ENCODE measurements around the gene TUFT1.

TUFT1 gene, protein sequence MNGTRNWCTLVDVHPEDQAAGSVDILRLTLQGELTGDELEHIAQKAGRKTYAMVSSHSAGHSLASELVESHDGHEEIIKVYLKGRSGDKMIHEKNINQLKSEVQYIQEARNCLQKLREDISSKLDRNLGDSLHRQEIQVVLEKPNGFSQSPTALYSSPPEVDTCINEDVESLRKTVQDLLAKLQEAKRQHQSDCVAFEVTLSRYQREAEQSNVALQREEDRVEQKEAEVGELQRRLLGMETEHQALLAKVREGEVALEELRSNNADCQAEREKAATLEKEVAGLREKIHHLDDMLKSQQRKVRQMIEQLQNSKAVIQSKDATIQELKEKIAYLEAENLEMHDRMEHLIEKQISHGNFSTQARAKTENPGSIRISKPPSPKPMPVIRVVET

DNA sequence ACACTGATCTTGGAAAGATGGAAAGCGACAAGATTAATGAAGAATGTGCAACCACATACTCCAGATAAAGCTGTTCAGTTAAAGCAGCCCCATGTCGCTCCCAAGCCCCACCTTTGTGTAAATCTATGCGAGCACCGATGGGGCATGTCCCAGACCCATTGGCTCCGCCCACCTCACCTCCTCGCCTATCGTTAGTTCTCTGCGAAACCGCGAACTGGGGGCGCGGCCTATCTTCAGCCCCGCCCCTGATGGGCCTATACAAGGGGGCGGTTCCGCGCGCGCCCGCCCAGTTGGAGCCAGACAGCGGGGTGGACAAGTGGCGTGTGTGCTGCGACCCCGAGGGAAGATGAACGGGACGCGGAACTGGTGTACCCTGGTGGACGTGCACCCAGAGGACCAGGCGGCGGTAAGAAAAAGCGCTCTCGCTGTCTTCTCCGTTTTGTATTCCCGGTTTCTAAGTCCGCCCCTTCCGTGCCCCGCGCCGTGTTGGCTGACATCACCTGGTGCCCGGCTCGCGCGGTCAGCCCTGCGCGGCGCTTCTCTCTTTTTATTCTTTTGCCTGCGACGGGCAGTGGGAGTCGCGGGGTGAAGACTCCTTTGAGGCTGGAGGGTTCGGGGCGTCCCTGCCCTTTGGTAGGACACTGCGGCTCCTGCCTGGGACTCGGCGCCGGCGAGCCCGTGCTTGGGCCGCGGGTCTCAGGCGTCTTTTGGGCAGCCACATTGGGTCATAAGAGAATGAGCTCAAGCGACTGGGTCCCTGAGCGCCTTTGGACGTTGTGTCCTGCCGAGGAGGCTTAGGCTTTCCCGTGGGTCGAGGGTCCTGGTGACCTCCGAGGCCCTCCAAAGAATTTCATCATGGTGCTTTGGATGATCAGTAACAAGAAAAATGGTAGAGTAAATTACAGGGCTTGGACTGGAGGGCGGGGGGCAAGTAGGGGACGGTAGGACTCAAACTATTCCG, at the start of gene TUFT1:
TSS of gene TUFT1 (plus strand) at position 289 of the 961 bp plus-strand sequence. CDS start at position 347, 58 bp downstream.
- DNase-seq (ENCODE audit: low read depth in 3 of 3) = peak; percentile 83 to 89 (median 88)

- DNase-seq (ENCODE audit: low read depth in 3 of 3) = no peak
Measured at GRCh38 chr1:151491641-151492040, 48.5 kb upstream of the TUFT1 start.

DNA sequence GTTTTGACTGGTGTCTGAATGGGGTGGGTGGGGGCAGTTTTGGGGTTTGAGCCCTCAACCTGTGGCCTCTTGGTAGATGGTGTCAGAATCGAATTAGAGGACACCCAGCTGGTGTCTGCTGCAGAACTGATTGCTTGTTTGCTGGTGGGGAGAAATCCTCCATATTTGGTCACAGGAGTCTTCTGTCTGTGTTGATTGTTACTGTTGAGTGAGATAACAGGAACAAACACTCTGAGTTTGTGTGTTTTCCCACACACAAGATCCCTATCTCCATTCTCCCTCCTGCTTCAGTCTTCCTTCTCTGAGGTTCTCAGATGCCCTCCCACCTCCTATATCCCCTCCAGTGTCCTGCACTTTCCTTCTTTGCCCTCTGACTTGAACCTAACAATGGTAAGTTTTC, 48.0 kb upstream of the TUFT1 start:
- DNase-seq (ENCODE audit: low read depth in 3 of 3) = no peak

GRCh38 chr1:151493042-151493441, 47.1 kb upstream of the TUFT1 start:
- no peak for DNase-seq (ENCODE audit: low read depth in 3 of 3)

GRCh38 chr1:151494741-151495281, 45.3 kb upstream of the TUFT1 start:
- DNase-seq (ENCODE audit: low read depth in 3 of 3) = no peak

DNA sequence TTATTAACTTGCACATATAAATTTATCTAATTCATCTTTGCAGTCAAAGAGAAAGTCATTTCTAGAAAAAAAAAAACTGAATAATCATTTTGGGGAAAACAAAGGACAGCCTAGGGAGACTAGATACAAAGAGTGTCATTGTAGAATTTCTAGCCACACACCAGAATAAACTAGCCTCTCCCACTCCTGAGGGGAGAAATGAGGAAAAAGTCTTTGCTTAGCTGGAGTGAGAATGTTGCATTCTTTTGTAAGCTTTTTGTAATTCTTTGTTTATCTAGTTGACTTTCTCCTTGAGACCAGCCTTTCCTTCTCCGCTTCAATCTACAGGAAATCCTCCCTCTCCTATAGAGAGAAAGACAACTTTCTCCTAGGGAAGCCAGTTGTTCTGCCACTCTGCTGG, 44.8 kb upstream of the TUFT1 start:
- DNase-seq (ENCODE audit: low read depth in 3 of 3) = no peak

GRCh38 chr1:151499365-151499764, 40.7 kb upstream of the TUFT1 start:
- DNase-seq (ENCODE audit: low read depth in 3 of 3) = no peak

DNA sequence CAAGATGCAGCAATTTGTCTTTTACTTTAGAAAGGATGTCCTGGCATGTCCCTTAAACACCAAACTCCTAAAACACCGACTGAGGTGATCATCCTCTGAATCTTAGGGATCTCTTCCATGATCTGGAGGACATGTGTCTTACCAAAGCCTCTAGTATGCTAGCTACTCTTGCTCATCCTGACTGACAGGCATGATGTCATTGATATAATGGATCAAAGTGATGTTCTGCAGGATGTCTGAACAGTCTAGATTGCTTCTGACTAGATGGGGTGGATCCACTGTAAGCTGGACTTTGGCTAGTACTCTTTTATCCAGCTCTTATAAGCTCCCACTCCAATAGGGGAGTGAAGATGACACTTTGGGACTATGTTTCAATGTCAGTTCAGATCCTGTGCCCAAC, 40.2 kb upstream of the TUFT1 start:
- DNase-seq (ENCODE audit: low read depth in 3 of 3) = no peak

DNA sequence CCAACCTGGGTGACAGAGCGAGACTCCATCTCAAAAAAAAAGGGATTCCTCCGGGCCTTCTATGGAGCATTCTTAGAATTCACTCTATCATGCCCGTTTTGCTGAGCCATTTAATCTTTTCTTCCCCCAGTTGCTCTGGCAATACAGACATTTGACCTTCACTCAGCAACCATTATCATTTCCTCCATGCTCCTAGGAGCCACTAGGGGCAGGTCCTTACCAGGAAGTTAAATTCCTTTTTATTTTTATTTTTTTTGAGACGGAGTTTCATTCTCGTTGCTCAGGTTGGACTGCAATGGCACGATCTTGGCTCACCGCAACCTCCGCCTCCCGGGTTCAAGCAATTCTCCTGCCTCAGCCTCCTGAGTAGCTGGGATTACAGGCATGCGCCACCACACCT, 38.6 kb upstream of the TUFT1 start:
- no peak for DNase-seq (ENCODE audit: low read depth in 3 of 3)

DNA sequence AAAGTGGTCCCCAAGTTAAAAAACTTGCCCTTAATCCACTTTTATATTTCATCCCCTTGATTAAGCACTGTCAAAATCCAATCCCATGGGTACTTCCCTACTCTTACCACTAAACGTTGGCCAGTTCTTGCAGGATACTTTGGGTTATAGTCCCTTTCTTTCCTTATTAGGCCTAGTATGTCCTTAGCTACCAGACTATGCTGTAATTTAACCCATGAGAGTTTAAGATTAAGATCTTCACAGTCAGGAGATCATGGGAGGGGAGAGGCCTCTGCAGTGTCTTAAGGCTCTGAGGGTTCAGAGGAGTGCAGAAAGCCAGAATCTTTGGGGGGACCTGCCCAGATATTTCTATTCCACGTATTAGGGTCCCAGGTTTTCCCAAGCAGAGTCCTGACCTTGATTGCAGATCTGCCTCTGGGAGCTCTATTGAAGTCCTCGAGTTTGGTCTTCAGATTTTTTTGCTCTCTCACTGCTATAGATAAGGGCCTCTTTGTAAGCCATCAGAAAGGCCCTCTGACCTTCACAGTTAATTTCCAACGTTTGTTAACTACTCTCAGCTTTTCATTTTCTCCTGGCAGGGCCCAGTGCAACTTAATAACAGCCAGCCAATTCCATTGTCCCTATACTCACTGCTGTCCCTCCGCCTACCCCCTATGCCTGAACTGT, 37.9 kb upstream of the TUFT1 start:
- no peak for DNase-seq (ENCODE audit: low read depth in 3 of 3)

DNA sequence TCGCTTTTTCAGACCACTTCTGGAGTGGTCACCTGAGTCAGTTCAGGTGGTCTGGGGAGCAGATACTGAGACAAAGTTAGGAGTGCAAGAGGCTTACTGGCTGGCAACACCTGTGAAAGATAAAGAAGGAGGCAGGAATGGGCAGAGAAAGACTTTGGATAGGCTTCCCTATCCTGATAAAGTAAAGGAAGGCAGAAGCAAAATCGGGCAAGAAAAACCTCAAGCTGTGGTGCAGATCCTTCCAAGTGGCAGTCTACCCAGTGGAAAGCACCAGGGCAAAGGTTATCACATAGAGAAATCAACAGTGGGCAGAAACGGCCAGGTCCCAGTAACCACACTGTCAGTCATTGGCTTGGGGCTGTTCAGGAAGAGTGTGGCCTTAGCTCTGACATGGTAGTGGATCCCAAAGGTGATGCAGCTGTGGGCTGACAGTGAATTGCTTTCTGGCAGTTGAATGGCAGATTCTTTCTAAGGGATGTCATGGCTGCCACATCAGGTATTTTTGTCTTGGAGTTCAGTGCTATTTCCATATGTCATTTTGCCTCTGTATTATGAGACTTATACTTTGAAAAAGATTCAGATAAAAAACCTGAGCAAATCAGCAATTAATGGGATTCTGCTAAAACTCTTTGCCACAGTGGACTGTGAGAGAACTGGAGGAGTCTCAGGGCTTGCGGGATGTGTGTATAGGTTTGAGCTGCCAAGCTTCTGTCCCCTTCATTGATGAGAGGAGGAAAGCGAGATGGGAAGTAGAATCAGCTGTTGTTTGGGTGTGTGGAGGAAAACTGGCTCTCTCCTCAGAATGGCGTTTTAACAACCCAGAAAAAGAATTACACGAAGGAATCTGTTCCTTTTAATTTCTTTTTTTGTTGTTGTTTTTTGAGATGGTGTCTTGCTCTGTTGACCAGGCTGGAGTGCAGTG, 37.0 kb upstream of the TUFT1 start:
- no peak for DNase-seq (ENCODE audit: low read depth in 3 of 3)

DNA sequence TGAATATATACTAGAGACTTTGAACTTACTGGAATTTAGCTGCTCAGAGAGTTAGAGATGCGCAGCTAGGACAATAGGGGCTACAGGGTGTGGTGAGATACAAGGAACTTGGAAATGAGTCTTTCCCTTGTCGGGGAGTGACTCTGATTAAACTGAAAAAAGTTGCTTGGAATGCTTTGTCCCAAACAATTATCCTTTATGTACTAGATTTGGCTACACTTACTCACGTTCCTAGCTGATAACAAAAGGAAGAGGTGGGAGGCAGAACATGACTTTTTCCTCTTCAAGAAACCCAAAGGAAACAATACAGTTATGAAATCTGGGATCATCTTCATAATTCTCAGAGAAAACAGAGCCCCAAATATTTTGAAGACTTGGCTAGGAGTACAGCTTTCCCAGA, 35.9 kb upstream of the TUFT1 start:
- DNase-seq (ENCODE audit: low read depth in 3 of 3) = no peak

DNA sequence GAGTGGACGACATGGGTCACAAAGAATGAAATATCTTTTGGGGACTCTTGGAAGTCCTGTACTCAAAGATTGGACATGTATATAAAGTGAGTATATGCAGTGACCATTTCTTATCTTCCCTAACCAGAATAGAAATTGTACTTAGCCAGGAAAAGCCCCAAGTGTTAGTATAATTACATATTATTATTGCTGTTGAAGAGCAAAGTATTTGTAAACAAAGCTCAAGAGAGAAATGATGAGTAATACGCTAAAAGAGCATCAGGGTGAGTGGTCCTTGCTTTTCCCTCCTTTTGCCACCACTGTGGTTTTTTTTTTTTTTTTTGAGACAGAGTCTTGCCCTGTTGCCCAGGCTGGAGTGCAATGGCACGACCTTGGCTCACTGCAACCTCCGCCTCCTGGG, 35.4 kb upstream of the TUFT1 start:
- no peak for DNase-seq (ENCODE audit: low read depth in 3 of 3)

- no peak for DNase-seq (ENCODE audit: low read depth in 3 of 3)
Measured at GRCh38 chr1:151508833-151509232, 31.3 kb upstream of the TUFT1 start.

DNA sequence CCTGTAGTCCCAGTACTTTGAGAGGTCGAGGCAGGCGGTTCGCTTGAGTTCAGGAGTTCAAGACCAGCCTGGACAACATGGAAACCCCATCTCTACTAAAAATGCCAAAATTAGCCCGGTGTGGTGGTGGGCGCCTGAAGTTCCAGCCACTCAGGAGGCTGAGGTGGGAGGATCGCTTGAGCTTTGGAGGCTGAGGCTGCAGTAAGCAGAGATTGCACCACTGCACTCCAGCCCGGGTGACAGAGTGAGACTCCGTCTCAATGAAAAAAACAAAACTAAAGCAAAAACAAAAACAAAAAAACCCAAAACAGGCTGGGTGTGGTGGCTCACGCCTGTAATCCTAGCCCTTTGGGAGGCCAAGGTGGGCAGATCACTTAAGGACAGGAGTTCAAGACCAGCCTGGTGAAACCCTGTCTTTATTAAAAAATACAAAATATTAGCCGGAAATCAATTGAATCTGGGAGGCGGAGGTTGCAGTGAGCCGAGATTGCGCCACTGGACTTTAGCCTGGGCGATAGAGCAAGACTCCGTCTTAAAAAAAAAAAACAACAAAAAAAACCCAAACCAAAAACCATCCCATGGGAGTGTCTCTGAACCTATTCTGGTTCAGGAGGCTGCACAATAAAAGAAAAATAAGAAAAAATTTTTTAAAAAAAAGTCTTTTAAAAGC, 30.6 kb upstream of the TUFT1 start:
- DNase-seq (ENCODE audit: low read depth in 3 of 3) = no peak

- no peak for DNase-seq (ENCODE audit: low read depth in 3 of 3)
Measured at GRCh38 chr1:151510020-151510405, 30.1 kb upstream of the TUFT1 start.

DNA sequence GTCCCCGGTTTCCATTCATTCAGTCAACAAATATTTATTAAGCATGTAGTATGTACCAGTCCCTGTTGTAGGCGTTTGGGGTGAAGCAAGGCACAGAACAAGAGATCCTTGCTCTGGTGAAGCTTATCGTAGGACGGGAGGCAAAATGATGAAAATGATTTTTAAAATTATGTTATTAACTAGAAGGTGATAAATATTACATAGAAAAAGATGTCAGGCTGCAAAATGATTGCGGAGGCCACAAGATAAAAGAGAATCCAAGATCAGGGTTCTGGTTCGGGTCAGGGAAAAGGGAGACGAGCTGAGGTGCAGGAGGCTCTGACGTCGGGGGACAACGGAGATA, 29.5 kb upstream of the TUFT1 start:
- DNase-seq (ENCODE audit: low read depth in 3 of 3) = no peak

DNA sequence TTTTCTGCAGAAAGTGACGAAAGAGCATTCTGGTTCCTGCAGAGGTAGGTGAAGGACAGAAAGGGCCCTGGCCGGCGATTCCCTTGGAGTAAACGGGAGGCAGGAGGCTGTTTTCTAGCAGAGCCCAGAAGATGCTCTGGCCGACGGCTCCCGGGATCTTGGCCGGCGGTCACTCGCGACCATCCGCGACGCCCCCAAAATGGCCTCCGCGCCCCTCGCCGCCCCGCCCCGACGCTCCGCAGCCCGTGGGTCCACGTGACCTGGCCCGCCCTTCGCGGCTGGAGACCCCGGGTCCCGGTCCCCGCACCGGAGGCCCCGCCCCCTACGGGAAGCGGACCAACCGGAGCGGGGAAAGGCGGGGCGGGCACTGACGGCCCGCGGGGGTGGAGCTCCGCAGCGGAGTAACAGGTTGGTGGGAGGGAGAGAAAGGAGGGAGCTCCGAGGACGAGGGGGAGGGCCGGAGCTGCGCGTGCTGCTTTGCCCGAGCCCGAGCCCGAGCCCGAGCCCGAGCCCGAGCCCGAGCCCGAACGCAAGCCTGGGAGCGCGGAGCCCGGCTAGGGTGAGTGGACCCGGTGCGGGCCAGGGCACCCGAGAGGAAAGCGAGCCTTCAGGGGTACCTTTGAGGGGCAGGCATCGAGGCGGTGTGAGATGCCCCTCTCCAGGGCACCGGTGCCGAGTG, 29.0 kb upstream of the TUFT1 start, which contains the start of gene CGN:
TSS of gene CGN (plus strand) at position 431 of the 679 bp plus-strand sequence. CDS start 7,133 bp downstream, outside the sequence.
- peak; percentile 74 to 77 (median 77) for DNase-seq (ENCODE audit: low read depth in 3 of 3)

GRCh38 chr1:151511636-151512215, 28.4 kb upstream of the TUFT1 start:
- DNase-seq (ENCODE audit: low read depth in 3 of 3) = no peak

Data from stimulated activated CD4-positive, alpha-beta T cell treated with anti-CD3 and anti-CD28 coated beads, TNF-alpha, amount 100 ng/mL, for 4 hours (primary cell).